Measurements from ENCODE around the gene PRKG1. TPM values are rescaled to one million over a fixed set of nuclear protein-coding genes. Genes with fewer than 3 reads are reported as not detected.

PRKG1 gene
- total RNA-seq, 1 experiment from 2014 or later, result 7.4 TPM

DNA sequence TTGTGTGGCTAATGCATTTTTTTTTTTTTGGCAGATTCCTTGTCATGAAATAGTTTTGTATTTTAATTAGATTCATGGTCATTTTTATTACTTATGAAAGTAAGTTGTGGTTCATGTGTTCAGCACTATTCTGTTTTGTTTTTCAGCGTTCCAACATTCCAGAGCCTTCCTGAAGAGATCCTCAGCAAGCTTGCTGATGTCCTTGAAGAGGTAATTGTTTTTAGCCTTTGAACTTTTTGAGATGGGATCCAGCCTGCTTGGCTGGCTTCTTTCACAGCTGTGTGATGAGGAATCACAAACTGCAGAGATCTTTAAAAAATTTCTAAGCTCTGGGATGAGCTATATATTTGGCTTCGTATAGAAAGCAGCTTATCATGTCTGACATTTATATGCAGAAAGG, 833.1 kb downstream of the PRKG1 start:
- ATAC-seq (no peak), DNase-seq (no peak)
- Histone ChIP-seq H3K4me1 (ENCODE audit: insufficient read depth, low read length) (no peaks in the 10 kb centered on the region), H3K79me2 (ENCODE audit: low read length) (no peaks in the 10 kb centered on the region), H3F3A (ENCODE audit: low read length, unreplicated experiment) (no peaks in the 10 kb centered on the region), H3K9ac (ENCODE audit: low read length) (no peak overlapping the region), H2AFZ (ENCODE audit: low read length) (no peak overlapping the region), H3K4me3 (ENCODE audit: low read length) (no peak overlapping the region), H3K36me3 (ENCODE audit: low read depth, low read length) (no peaks in the 10 kb centered on the region), H3K4me2 (ENCODE audit: low read length) (no peak overlapping the region), H3K27ac (ENCODE audit: low read length) (no peak overlapping the region), H3K9me2 (replicated peaks; ENCODE audit: low read length) (no peaks in the 10 kb centered on the region), H3K9me3 (ENCODE audit: low read length) (no peaks in the 10 kb centered on the region), H3K27me3 (ENCODE audit: low read length) (no peaks in the 10 kb centered on the region), H4K20me1 (ENCODE audit: low read length) (no peaks in the 10 kb centered on the region)
- ChIA-PET POLR2A (ENCODE audit: unreplicated experiment) (no interaction called here), CTCF (no interaction called here)
- intact Hi-C loops (cut with micrococcal nuclease), result no loop called here
- no peak for TF ChIP-seq EZH2phosphoT487 (IDR thresholded peaks at IDR 0.05; ENCODE audit: borderline replicate concordance, low read length)
- TF ChIP-seq EZH2 (IDR thresholded peaks at IDR 0.05; ENCODE audit: low read length, unreplicated experiment), result no peak
- no peak for TF ChIP-seq CTCF (conservative IDR thresholded peaks at IDR 0.05; ENCODE audit: low read depth, low read length)
- no TSS peak for BruUV-seq (replicated peaks)

DNA sequence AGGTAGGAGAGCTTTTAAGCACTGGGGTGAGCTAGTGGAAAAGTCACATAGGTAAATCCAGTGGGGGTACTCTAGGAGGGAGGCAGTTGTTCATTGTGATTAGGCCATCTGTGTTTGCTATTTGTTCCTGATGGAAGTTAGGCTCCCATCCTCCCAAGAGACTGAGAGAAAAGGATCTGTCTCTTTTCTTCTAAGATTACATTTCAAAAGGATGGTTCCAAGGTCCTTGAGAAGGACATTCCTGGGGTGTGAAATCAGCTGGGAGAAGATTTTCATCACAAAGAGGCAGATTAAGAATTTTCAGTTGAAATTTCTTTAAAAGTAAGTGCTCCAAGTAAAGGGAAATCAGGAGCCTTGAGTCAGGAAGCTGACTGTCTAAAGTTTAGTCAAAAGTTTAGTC, 835.9 kb downstream of the PRKG1 start:
- no peak for TF ChIP-seq CTCF (conservative IDR thresholded peaks at IDR 0.05; ENCODE audit: low read depth, low read length)
- TF ChIP-seq EZH2 (IDR thresholded peaks at IDR 0.05; ENCODE audit: low read length, unreplicated experiment), result no peak
- TF ChIP-seq EZH2phosphoT487 (IDR thresholded peaks at IDR 0.05; ENCODE audit: borderline replicate concordance, low read length), result no peak
- Histone ChIP-seq H3K27ac (ENCODE audit: low read length) (no peak overlapping the region), H3K4me2 (ENCODE audit: low read length) (no peak overlapping the region), H3K27me3 (ENCODE audit: low read length) (peaks cover 3% of the 10 kb centered on the region; the same call in 1 of the 2 replicates), H3K4me1 (ENCODE audit: insufficient read depth, low read length) (no peaks in the 10 kb centered on the region), H4K20me1 (ENCODE audit: low read length) (no peaks in the 10 kb centered on the region), H3F3A (ENCODE audit: low read length, unreplicated experiment) (no peaks in the 10 kb centered on the region), H3K9me2 (replicated peaks; ENCODE audit: low read length) (no peaks in the 10 kb centered on the region), H3K9me3 (ENCODE audit: low read length) (no peaks in the 10 kb centered on the region), H3K79me2 (ENCODE audit: low read length) (no peaks in the 10 kb centered on the region), H2AFZ (ENCODE audit: low read length) (no peak overlapping the region), H3K36me3 (ENCODE audit: low read depth, low read length) (no peaks in the 10 kb centered on the region), H3K4me3 (ENCODE audit: low read length) (no peak overlapping the region), H3K9ac (ENCODE audit: low read length) (no peak overlapping the region)
- ATAC-seq, result no peak
- POLR2A ChIA-PET (ENCODE audit: unreplicated experiment), result no interaction called here
- intact Hi-C loops (cut with micrococcal nuclease), result no loop called here
- no TSS peak for BruUV-seq (replicated peaks)
- CTCF ChIA-PET, result no interaction called here
- no peak for DNase-seq

DNA sequence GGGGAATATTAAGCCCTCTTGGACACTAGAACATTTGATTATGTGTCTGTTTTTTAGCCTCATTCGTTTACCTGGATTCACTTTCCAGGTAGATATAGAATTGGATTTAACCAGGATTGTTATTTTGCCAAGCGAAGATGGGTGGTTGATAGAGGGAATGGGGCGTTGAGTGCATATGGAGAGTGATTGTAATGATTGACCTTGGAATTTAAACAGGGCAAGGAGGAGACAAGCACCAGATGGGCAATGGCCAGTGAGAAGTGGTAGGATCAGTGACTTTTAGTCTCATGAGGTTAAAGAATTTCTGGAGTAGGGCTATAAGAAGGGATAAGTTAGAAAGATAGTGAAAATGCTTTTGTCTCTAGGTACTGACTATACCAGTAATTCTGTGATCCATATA, 836.3 kb downstream of the PRKG1 start:
- H3K27me3 ChIP-seq (ENCODE audit: low read length), result peaks cover 3% of the 10 kb centered on the region; the same call in 1 of the 2 replicates
- CTCF ChIA-PET, result no interaction called here
- no peaks in the 10 kb centered on the region for H4K20me1 ChIP-seq (ENCODE audit: low read length)
- H2AFZ ChIP-seq (ENCODE audit: low read length), result no peak overlapping the region
- DNase-seq (no peak), ATAC-seq (no peak)
- no peaks in the 10 kb centered on the region for H3K79me2 ChIP-seq (ENCODE audit: low read length)
- no peaks in the 10 kb centered on the region for H3K4me1 ChIP-seq (ENCODE audit: insufficient read depth, low read length)
- no TSS peak for BruUV-seq (replicated peaks)
- intact Hi-C loops (cut with micrococcal nuclease), result no loop called here
- no peaks in the 10 kb centered on the region for H3K9me3 ChIP-seq (ENCODE audit: low read length)
- TF ChIP-seq EZH2phosphoT487 (IDR thresholded peaks at IDR 0.05; ENCODE audit: borderline replicate concordance, low read length) (no peak), EZH2 (IDR thresholded peaks at IDR 0.05; ENCODE audit: low read length, unreplicated experiment) (no peak), CTCF (conservative IDR thresholded peaks at IDR 0.05; ENCODE audit: low read depth, low read length) (no peak)
- H3K9me2 ChIP-seq (replicated peaks; ENCODE audit: low read length), result no peaks in the 10 kb centered on the region
- no peaks in the 10 kb centered on the region for H3F3A ChIP-seq (ENCODE audit: low read length, unreplicated experiment)
- POLR2A ChIA-PET (ENCODE audit: unreplicated experiment), result no interaction called here
- H3K36me3 ChIP-seq (ENCODE audit: low read depth, low read length), result no peaks in the 10 kb centered on the region
- H3K9ac ChIP-seq (ENCODE audit: low read length), result no peak overlapping the region
- no peak overlapping the region for H3K4me2 ChIP-seq (ENCODE audit: low read length)
- no peak overlapping the region for H3K27ac ChIP-seq (ENCODE audit: low read length)
- no peak overlapping the region for H3K4me3 ChIP-seq (ENCODE audit: low read length)
